Measurements from ENCODE around the gene LCORL.

LCORL gene

GRCh38 chr4:18057821-18058533 is 36.4 kb upstream of the LCORL start:
- no peak for TF ChIP-seq USF1 (IDR thresholded peaks at IDR 0.05)
- TF ChIP-seq FOXM1 (IDR thresholded peaks at IDR 0.05; ENCODE audit: borderline replicate concordance, low read depth) = no peak

- TF ChIP-seq RAD21 (IDR thresholded peaks at IDR 0.05; ENCODE audit: low read depth) (no peak), CREB1 (IDR thresholded peaks at IDR 0.05; ENCODE audit: low read depth) (no peak), EGR1 (IDR thresholded peaks at IDR 0.05) (no peak), CEBPB (IDR thresholded peaks at IDR 0.05) (no peak), USF1 (IDR thresholded peaks at IDR 0.05) (no peak), MAX (IDR thresholded peaks at IDR 0.05) (no peak), REST (IDR thresholded peaks at IDR 0.05; ENCODE audit: low read depth) (no peak), EP300 (IDR thresholded peaks at IDR 0.05; ENCODE audit: borderline replicate concordance) (no peak), TAF1 (IDR thresholded peaks at IDR 0.05; ENCODE audit: low read depth) (no peak), FOXM1 (IDR thresholded peaks at IDR 0.05; ENCODE audit: borderline replicate concordance, low read depth) (no peak), YY1 (IDR thresholded peaks at IDR 0.05; ENCODE audit: low read depth) (no peak), TCF12 (IDR thresholded peaks at IDR 0.05; ENCODE audit: low read depth) (no peak), ZBTB7A (IDR thresholded peaks at IDR 0.05; ENCODE audit: low read depth) (no peak), TEAD4 (IDR thresholded peaks at IDR 0.05) (no peak), NFIC (IDR thresholded peaks at IDR 0.05) (no peak)
Observed at GRCh38 chr4:18056030-18056429, 34.5 kb upstream of the LCORL start.

GRCh38 chr4:18052158-18052557 is 30.6 kb upstream of the LCORL start:
- TF ChIP-seq USF1 (IDR thresholded peaks at IDR 0.05) (no peak), TEAD4 (IDR thresholded peaks at IDR 0.05) (no peak)

GRCh38 chr4:18051281-18051680 is 29.7 kb upstream of the LCORL start:
- no peak for TF ChIP-seq MAX (IDR thresholded peaks at IDR 0.05)
- TF ChIP-seq TAF1 (IDR thresholded peaks at IDR 0.05; ENCODE audit: low read depth) = no peak
- no peak for TF ChIP-seq NFIC (IDR thresholded peaks at IDR 0.05)
- no peak for TF ChIP-seq CREB1 (IDR thresholded peaks at IDR 0.05; ENCODE audit: low read depth)
- TF ChIP-seq EGR1 (IDR thresholded peaks at IDR 0.05) = no peak
- TF ChIP-seq EP300 (IDR thresholded peaks at IDR 0.05; ENCODE audit: borderline replicate concordance) = no peak
- TF ChIP-seq USF1 (IDR thresholded peaks at IDR 0.05) = no peak

- TF ChIP-seq FOXM1 (IDR thresholded peaks at IDR 0.05; ENCODE audit: borderline replicate concordance, low read depth) (no peak), RAD21 (IDR thresholded peaks at IDR 0.05; ENCODE audit: low read depth) (no peak), CEBPB (IDR thresholded peaks at IDR 0.05) (no peak), TAF1 (IDR thresholded peaks at IDR 0.05; ENCODE audit: low read depth) (no peak), EP300 (IDR thresholded peaks at IDR 0.05; ENCODE audit: borderline replicate concordance) (no peak), ZBTB7A (IDR thresholded peaks at IDR 0.05; ENCODE audit: low read depth) (no peak), NFIC (IDR thresholded peaks at IDR 0.05) (no peak), TCF12 (IDR thresholded peaks at IDR 0.05; ENCODE audit: low read depth) (no peak), TEAD4 (IDR thresholded peaks at IDR 0.05) (no peak), MAX (IDR thresholded peaks at IDR 0.05) (no peak), YY1 (IDR thresholded peaks at IDR 0.05; ENCODE audit: low read depth) (no peak), EGR1 (IDR thresholded peaks at IDR 0.05) (no peak), REST (IDR thresholded peaks at IDR 0.05; ENCODE audit: low read depth) (no peak), CREB1 (IDR thresholded peaks at IDR 0.05; ENCODE audit: low read depth) (no peak)
Observed at GRCh38 chr4:18050448-18050847, 28.9 kb upstream of the LCORL start.

All from Ishikawa (cell line).